ENCODE data around the gene BIN1.

DNA sequence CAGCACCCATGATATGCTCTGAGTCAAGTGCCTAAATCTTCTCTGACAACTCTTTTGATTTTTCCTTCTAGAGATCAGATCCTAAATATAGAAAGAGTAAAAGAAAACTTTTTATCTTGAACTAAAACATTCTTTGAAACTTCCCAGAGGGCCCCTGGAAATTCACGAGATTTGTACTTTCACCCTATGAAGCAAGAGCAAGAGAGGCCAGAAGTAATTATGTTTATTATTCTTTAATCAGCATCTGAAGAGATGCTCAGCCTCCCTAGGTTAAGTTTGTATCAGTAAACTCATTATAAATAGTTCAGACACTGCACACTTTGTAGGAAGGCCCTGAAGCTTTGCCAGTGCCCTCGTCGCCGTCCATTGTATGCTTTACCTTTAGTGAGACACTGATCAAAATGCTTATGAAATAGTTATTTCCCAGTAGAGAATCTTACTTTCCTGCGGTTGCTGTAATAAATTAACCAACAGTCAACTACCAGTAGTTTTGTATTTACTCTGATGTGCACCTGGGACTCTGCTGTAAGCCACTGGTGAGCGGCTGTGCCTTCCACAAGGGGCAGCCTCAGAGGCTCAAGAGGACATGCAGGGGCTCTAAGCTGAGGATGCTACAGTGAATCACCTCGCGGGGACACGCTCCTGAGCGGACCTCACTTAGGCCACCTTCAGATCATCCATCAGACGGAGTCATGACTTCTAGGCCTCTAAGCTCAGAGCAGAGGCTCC is 71.9 kb downstream of the BIN1 start:
- TF ChIP-seq, protein P1, sequence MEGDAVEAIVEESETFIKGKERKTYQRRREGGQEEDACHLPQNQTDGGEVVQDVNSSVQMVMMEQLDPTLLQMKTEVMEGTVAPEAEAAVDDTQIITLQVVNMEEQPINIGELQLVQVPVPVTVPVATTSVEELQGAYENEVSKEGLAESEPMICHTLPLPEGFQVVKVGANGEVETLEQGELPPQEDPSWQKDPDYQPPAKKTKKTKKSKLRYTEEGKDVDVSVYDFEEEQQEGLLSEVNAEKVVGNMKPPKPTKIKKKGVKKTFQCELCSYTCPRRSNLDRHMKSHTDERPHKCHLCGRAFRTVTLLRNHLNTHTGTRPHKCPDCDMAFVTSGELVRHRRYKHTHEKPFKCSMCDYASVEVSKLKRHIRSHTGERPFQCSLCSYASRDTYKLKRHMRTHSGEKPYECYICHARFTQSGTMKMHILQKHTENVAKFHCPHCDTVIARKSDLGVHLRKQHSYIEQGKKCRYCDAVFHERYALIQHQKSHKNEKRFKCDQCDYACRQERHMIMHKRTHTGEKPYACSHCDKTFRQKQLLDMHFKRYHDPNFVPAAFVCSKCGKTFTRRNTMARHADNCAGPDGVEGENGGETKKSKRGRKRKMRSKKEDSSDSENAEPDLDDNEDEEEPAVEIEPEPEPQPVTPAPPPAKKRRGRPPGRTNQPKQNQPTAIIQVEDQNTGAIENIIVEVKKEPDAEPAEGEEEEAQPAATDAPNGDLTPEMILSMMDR (conservative IDR thresholded peaks at IDR 0.05; ENCODE audit: low read depth, low read length): no peak
- TF ChIP-seq EZH2phosphoT487 (IDR thresholded peaks at IDR 0.05; ENCODE audit: borderline replicate concordance, low read length): no peak
